T follicular helper cell (primary cell): ENCODE measurements around the gene HYAL1.
"Not testable (repeated sequence)": the region's sequence is repeated elsewhere in the genome, so short reads cannot be mapped to it uniquely, and the experiment has no call there.

Source experiments
- DNase-seq: peaks from one replicate; pipeline ENCODE4 v3.0.0-alpha.2; 2020; ENCODE audit warnings: low read depth

HYAL1 gene

GRCh38 chr3:50318615-50319014, 15.2 kb upstream of the HYAL1 start:
- no peak for DNase-seq

- DNase-seq = no peak
Observed at GRCh38 chr3:50318163-50318562, 14.8 kb upstream of the HYAL1 start.

- no peak for DNase-seq
Observed at GRCh38 chr3:50317300-50317699, 13.9 kb upstream of the HYAL1 start.

- DNase-seq = peak; percentile 51
Observed at GRCh38 chr3:50316657-50317242, 13.4 kb upstream of the HYAL1 start.

- DNase-seq = no peak
Observed at GRCh38 chr3:50314816-50315215, 11.4 kb upstream of the HYAL1 start.

GRCh38 chr3:50314342-50314741, 11.0 kb upstream of the HYAL1 start:
- DNase-seq = no peak

- DNase-seq = not testable (repeated sequence)
Observed at GRCh38 chr3:50312041-50312440, 8.7 kb upstream of the HYAL1 start.

GRCh38 chr3:50304601-50305000, 1.2 kb upstream of the HYAL1 start:
- no peak for DNase-seq

GRCh38 chr3:50302095-50303012, 1.0 kb downstream of the HYAL1 start:
- no peak for DNase-seq

GRCh38 chr3:50300681-50301254, 2.6 kb downstream of the HYAL1 start:
- DNase-seq = no peak

- DNase-seq = no peak
Observed at GRCh38 chr3:50299929-50300680, 3.3 kb downstream of the HYAL1 start.

- DNase-seq = no peak
Observed at GRCh38 chr3:50299638-50299928, 3.8 kb downstream of the HYAL1 start.

- DNase-seq = peak; percentile 99
Observed at GRCh38 chr3:50298836-50299637, 4.3 kb downstream of the HYAL1 start, which contains the start of the genes HYAL3 and NAA80. Gene HYAL3, minus strand, starts transcription at chr3:50299405. Its CDS starts 3,803 bp downstream, at chr3:50295602. Gene NAA80, minus strand, starts transcription at chr3:50299405. Its CDS starts 1,942 bp downstream, at chr3:50297463.

- DNase-seq = no peak
Observed at GRCh38 chr3:50297896-50298725, 5.3 kb downstream of the HYAL1 start.

GRCh38 chr3:50297384-50297775, 6.0 kb downstream of the HYAL1 start:
- DNase-seq = no peak

GRCh38 chr3:50296721-50297383, 6.5 kb downstream of the HYAL1 start:
- no peak for DNase-seq

- DNase-seq = no peak
Observed at GRCh38 chr3:50295553-50296431, 7.6 kb downstream of the HYAL1 start.

GRCh38 chr3:50294492-50295403, 8.6 kb downstream of the HYAL1 start:
- DNase-seq = no peak
